NCI-H1694 (cell line): ENCODE measurements around the gene ANP32A.
"Not testable (repeated sequence)": the region's sequence is repeated elsewhere in the genome, so short reads cannot be mapped to it uniquely, and the experiment has no call there.

Source experiments
- DNase-seq: peaks from one replicate; lab custom pipeline; 2025; lab: John Stamatoyannopoulos, UW

The ANP32A gene

GRCh38 chr15:68820295-68821189, at the start of gene ANP32A:
Gene ANP32A, minus strand, starts transcription at chr15:68820895. Its CDS starts 144 bp downstream, at chr15:68820751.
- peak; percentile 74 for DNase-seq

DNA sequence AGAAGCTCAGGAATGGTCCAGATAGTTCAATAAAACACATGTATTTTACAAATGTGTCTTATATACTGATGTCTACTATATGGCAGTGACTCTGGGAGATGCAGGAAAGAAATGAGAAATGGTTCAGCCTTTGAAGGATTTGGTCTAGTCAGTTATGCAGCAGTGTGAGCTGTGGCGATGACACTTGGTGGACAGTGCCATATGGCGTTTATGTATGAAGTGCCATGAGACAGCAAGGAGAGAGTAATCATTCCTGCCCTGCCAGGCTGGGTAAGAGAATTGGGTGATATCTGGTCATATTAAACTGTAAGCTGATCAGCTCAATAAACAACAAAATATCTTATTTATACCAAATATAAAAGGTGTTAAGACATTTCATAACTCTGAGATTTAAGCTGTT, 47.6 kb upstream of the ANP32A start:
- DNase-seq: no peak

DNA sequence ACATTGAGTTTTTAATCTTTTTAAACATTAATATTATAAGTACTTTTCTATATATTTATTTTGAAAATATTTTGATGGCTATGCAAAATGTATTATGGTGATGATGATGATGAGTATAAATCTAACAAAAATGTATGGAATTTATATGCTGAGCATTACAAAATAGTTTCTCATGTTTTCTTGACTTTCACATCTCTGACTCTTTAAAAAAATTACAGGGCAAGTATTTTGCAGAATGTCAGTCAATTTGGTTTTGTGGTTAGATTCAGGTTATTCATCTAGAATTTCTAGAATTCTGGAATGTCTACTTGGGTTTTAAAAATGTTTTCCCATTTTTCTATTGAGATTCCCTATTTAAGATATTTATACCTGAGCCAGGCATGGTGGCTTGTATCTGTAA, 41.7 kb upstream of the ANP32A start:
- no peak for DNase-seq

DNA sequence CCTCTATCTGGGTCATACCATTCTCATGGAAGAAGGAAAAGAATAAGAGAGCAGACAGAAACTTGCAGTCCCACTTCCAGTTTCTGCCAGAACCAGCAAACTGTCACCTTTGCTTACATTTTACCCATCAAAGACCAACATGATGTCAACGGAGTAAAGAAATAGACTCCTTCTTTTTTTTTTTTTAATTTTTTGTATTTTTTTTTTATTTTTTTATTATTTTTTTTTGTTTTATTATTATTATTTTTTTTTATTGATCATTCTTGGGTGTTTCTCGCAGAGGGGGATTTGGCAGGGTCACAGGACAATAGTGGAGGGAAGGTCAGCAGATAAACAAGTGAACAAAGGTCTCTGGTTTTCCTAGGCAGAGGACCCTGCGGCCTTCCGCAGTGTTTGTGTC, 38.0 kb upstream of the ANP32A start:
- not testable (repeated sequence) for DNase-seq

- not testable (repeated sequence) for DNase-seq
Measured at GRCh38 chr15:68857443-68857842, 36.7 kb upstream of the ANP32A start.

GRCh38 chr15:68852461-68852860, 31.8 kb upstream of the ANP32A start:
- no peak for DNase-seq

GRCh38 chr15:68851971-68852370, 31.3 kb upstream of the ANP32A start:
- DNase-seq: no peak

DNA sequence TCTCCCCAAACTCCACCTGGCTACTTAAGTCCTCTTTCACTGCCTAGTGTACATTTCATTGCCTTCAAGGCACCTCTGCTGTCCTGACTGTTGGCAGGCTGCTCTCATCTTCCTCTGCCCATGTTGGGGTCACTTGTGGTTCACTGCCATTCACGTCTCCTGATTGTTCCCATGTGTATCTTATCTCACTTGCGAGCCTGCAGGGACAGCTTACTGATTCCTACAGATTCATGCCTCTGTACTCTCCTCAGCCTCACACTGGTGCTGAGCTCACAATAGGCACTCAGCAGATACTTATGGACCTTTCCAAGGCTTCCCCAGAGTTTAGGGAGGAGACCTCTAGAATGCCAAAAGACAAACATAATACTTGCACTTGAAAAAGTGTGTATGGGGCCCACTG, 28.8 kb upstream of the ANP32A start:
- no peak for DNase-seq

DNA sequence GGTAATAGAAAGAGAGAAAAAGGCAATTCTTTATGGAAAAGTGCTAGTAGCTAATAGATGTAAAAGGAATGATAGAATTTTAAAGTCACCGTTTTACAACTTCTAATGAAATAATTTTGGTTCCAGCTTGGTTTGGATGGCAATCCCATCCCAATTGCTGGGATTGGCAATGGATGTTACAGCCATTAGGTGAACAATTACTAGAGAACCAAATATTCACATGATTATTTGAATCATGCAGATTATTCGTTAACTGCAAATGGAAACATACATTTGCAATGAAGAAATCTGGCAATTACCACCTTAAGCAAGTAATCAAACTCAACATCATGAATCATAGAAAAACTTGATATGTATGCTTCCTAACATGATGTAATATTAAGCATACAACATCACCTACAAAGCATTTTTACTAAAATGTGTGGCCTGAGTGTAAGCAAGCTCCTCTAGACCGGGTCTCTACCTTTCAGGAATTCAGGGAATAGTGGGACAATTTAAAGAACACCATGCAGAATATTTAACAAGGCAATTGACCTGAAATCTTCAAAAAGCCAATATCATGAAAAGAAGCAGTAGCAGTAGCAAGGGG, 26.2 kb upstream of the ANP32A start:
- no peak for DNase-seq

- no peak for DNase-seq
Measured at GRCh38 chr15:68844856-68845550, 24.3 kb upstream of the ANP32A start.

- peak; percentile 22 for DNase-seq
Measured at GRCh38 chr15:68843425-68844311, 23.0 kb upstream of the ANP32A start.

- no peak for DNase-seq
Measured at GRCh38 chr15:68842958-68843357, 22.3 kb upstream of the ANP32A start.

- DNase-seq: no peak
Measured at GRCh38 chr15:68834346-68834745, 13.7 kb upstream of the ANP32A start.

- no peak for DNase-seq
Measured at GRCh38 chr15:68833700-68834331, 13.1 kb upstream of the ANP32A start.

DNA sequence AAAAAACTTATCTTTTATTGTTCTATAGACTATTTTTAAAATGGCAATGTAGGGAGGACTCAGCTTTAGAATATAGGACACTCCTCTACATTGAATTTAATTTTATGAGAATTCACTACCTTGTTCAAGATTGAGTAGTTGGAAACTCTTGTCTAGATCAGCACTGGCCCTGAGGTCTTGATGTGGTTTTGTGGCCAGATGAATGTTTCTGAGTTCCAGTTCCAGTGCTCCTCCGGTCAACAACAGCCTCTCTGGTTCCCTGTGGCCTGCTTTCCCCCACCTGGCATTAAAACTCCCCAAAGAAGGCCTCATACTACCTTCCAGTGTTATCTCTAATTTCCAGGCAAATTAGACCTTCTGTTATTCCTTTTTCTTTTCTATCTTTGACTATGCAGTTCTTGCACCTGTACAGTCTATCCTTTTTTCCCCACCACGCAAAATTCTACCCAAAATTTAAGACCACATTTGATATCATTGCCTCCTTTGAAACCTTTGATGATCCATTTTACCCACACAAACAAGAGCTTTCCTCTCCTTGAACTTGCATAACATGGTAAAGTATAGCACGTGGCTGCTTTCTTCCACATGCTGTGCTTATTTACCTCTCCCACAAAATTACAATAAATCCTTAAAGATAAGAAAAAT, 9.6 kb upstream of the ANP32A start:
- DNase-seq: no peak

DNA sequence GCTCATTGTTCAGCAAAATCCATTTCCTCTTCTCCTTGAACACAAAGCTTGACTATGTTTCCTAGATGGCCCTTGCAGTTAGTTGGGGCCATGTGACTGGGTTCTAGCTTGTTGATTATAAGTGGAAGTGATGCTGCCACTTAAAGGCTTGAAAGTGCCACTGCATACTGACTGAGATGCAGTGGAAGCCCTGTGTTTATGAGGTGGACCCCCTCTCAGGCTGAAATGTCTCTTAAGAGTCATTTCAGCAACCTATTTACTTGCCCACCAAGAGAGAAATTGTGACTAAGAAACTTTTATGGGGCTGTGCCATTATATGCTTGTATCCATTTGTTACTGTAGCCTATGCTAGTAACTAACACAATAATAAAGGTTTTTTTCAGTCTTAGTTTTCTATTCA, 8.4 kb upstream of the ANP32A start:
- no peak for DNase-seq

DNA sequence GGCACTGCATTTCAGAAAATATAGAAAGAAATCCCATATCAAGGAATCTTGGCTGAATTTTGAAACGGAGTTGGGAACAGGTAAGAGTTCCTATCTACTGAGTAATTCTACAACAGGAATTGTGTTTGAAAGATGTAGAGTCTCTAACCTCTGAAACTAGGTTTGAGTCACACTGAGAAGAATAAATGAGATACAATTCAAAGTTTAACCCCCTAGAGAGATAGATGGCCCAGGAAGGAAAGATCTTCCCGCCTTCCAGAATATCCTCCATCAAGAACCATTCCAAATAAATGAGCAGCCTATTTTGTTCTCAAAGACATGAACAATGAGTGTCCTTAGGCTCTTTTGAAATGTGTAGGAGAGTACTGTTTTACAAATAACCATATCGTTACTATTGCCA, 2.9 kb upstream of the ANP32A start:
- DNase-seq: no peak

DNA sequence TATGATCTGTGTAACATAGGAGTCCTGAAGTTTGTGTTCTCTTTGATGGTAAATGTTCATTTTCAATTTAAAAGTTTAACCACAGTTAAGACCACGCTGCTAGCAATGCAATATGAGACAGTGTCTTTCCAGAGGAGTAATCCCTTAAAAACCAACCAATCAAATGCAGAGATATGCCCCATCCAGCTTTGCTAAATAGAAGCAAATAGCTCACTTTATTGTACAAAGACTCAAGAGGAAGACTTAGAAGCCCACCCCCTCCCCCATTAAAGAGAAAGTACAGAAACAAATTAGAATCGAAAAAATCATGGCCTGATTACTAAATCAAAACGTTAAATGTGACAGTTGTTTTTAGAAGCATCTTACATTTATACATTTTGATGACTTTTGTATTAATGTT, 2.1 kb upstream of the ANP32A start:
- DNase-seq: no peak

DNA sequence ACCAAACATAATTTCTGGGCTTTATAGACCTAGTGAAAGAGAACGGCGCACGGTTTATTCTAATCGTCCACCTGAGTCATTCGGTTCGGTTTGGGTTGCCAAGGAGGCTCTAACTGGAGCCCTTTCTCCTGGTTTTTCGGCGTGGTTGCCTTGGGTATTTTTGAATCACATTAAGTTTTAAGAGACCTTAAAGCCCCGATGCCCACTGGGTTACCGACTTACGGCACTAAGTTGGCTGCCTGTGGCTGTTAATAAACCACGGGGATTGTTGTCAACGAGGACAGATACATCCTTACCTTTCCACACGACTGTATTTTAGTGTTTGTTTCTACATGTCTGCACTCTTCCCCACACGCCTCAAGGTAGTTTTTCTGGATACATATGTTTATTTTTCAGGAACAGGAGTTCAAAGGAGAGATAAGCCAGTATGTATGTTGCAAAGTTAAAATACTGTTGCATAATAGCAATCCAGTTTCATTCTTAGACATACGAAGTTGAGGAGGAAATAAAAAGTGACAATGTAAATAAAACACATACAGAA, 1.2 kb upstream of the ANP32A start:
- DNase-seq: no peak

- DNase-seq: no peak
Measured at GRCh38 chr15:68821190-68821840, 620 bp upstream of the ANP32A start.
